ENCODE measurements around the gene CPXM1. TPM values are rescaled to one million over a fixed set of nuclear protein-coding genes. Genes with fewer than 3 reads are reported as not detected.

Gene CPXM1
- total and polyA plus RNA-seq, 4 donors = 0.08 to 5.5 (median 0.16) TPM

GRCh38 chr20:2814587-2815051 is 14.2 kb upstream of the CPXM1 start, which contains the start of gene C20orf141:
C20orf141 (plus strand) TSS chr20:2814987; CDS start chr20:2815185, 198 bp downstream.
- Histone ChIP-seq H3K9ac (ENCODE audit: low read depth in 1 of 2, low read length in 2 of 2) (no peak within 1 kb of the TSS), H3K4me3 (ENCODE audit: low read depth in 1 of 3, low read length in 3 of 3) (no peak within 1 kb of the TSS), H3K36me3 (ENCODE audit: control insufficient read depth in 4 of 4, insufficient read depth in 3 of 4, low read depth in 1 of 4, low read length in 3 of 4) (no peaks in the 10 kb centered on the region), H3K27ac (ENCODE audit: low read depth in 1 of 2, low read length in 2 of 2) (no peak within 1 kb of the TSS), H3K9me3 (ENCODE audit: control insufficient read depth in 4 of 4, low read length in 3 of 4) (peaks cover 0 to 1% (median 0%) of the 10 kb centered on the region in 4 donors), H3K4me1 (ENCODE audit: control insufficient read depth in 4 of 4, insufficient read depth in 4 of 4, low read length in 3 of 4) (no peaks in the 10 kb centered on the region), H3K27me3 (ENCODE audit: control insufficient read depth in 4 of 4, insufficient read depth in 4 of 4, low read length in 3 of 4) (no peaks in the 10 kb centered on the region)
- DNase-seq (ENCODE audit: low spot score) = no peak
- TF ChIP-seq REST (IDR thresholded peaks at IDR 0.05) = no peak
- TF ChIP-seq SP1 (IDR thresholded peaks at IDR 0.05) = no peak
- no peak for TF ChIP-seq ATF3 (IDR thresholded peaks at IDR 0.05)
- no peak for TF ChIP-seq EGR1 (IDR thresholded peaks at IDR 0.05; ENCODE audit: low read depth in 2 of 2)
- WGBS = 54% methylated on average over 5 of the region's 5 CpGs

GRCh38 chr20:2814076-2814475 is 13.6 kb upstream of the CPXM1 start:
- H3K27me3 ChIP-seq (ENCODE audit: control insufficient read depth in 4 of 4, insufficient read depth in 4 of 4, low read length in 3 of 4) = no peaks in the 10 kb centered on the region
- H3K27ac ChIP-seq (ENCODE audit: low read depth in 1 of 2, low read length in 2 of 2) = no peak overlapping the region
- H3K9me3 ChIP-seq (ENCODE audit: control insufficient read depth in 4 of 4, low read length in 3 of 4) = peaks cover 0 to 1% (median 0%) of the 10 kb centered on the region in 4 donors

More at GRCh38 chr20:2814076-2814475, 13.6 kb upstream of the CPXM1 start:
- Histone ChIP-seq H3K4me3 (ENCODE audit: low read depth in 1 of 3, low read length in 3 of 3) (no peak overlapping the region), H3K36me3 (ENCODE audit: control insufficient read depth in 4 of 4, insufficient read depth in 3 of 4, low read depth in 1 of 4, low read length in 3 of 4) (no peaks in the 10 kb centered on the region), H3K4me1 (ENCODE audit: control insufficient read depth in 4 of 4, insufficient read depth in 4 of 4, low read length in 3 of 4) (no peaks in the 10 kb centered on the region), H3K9ac (ENCODE audit: low read depth in 1 of 2, low read length in 2 of 2) (no peak overlapping the region)
- 96% methylated on average over 1 of the region's 1 CpG for WGBS
- DNase-seq (ENCODE audit: low spot score) = no peak
- no peak for TF ChIP-seq REST (IDR thresholded peaks at IDR 0.05)
- TF ChIP-seq NR2F2 (IDR thresholded peaks at IDR 0.05) = no peak
- TF ChIP-seq JUND (IDR thresholded peaks at IDR 0.05) = no peak
- no peak for TF ChIP-seq HNF4A (conservative IDR thresholded peaks at IDR 0.05)
- TF ChIP-seq HNF4G (IDR thresholded peaks at IDR 0.05) = no peak

Measured in liver (tissue), 9 donors.